HG03095 (cell line): ENCODE results near the gene PITRM1.

ENCODE experiments used
- ATAC-seq: cut with Tn5 transposase; IDR thresholded peaks from one replicate; pipeline ENCODE4 v1.9.1; 2021; ENCODE audit warnings: moderate library complexity; ENCODE audit not compliant: unreplicated experiment

PITRM1 gene

DNA sequence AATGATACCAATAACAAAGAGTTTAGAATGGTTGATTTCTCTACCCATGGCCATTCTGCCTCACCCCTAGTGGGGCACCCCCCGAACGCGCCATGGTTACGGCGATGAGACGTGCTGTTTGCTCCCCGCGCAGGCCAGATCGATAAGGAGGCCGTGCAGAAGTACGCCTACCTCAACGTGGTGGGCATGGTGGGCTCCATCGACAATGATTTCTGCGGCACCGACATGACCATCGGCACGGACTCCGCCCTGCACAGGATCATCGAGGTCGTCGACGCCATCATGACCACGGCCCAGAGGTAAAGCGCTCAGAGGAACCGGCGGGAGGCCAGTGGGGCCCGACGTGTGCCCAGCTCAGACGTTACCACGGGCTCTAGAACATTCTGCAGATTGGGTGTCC, 68.9 kb downstream of the PITRM1 start:
- no peak for ATAC-seq

DNA sequence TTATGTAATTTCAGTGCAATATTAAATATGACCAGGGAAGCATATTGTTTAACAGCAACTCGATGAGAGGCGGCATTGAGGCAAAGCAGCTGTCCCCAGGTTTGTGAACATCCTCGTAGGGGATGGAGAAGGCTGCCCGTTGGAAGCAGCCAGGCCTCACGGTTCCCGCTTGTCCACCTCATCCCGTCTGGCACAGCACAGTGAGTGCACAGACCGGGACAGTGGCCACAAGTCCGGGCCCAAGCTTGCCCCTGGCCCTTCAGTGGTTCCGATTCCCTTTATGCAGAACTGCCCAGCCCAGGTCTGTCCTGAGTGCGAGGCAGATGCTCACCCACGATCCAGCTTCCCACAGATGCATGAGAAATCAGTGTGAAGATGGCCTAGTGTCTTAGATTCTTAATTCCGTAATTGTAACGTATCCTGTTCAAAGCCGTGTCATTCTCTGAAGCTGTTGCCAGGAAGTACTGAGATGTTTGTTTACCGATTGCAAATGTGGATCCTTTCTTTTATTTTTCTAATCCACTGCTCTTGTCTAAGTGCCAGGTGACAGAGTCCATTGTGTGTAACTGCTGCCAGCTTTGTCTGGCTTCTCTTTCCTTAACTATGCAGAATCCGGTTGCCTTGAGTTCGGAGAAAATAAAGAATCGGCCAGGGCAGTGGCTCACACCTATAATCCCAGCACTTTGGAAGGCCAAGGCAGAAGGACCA, 69.7 kb downstream of the PITRM1 start:
- no peak for ATAC-seq

DNA sequence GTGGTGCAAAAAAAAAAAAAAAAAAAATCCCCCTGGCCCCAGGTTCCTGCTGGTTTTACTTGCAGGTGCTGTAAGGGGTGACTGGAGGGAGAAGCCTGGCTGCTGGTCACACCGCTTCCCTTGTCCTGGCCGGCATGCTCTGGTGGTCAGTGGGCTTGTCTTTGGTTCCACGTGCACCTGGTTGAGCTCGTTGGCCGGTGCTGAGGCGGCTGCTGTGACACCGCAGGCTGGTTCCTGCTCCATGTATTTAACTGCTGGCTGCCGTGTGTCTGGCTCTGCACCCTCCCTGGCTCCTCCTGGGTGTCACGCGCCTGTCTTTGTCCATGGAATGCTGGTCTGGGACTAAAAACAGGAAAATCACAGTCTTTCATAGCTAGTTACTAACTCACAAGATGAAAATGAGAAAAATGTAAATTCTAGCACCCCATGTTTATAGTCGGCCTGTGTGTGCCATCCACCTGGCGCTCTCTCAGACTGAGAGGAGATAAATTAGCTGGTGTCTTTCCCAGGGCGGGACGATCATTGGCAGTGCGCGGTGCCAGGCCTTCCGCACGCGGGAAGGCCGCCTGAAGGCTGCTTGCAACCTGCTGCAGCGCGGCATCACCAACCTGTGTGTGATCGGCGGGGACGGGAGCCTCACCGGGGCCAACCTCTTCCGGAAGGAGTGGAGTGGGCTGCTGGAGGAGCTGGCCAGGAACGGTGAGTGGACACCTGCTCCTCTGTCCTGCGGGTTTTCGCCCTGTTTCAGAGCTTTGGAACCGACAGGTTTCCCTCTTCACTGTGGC, 71.5 kb downstream of the PITRM1 start:
- no peak for ATAC-seq

DNA sequence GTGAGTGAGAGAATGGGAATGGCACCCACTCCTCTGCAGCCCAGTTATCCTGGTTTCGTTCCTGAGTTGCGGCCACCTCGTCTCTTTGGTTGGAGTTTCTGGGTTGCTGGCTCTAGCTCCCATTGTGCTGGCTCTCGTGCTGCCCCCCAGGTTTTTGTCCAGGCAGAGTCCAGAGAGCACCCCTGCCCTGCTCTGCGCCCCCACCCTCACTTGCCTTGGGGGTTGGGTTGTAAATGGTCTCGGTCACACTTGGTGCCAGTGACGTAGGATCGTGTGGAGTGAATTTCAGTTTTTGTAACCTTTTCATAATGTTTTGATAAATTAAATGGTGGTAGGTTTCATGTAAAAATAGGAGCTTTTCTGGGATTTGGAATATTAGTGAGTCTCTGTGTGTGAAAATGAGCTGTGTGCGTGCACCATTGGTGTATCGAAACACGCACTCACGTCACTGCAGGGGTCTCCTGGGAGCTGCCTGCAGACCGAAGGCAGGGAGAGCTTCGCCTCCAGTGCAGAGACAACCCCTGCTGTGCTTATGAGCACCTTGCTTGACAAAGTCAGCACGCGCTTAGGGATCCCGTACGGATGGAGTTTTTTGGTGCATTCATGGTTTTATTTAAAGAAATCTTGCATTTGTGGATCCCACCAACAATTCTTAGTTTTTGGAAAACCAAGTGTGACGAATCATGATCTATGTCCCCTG, 72.3 kb downstream of the PITRM1 start:
- ATAC-seq, result no peak

DNA sequence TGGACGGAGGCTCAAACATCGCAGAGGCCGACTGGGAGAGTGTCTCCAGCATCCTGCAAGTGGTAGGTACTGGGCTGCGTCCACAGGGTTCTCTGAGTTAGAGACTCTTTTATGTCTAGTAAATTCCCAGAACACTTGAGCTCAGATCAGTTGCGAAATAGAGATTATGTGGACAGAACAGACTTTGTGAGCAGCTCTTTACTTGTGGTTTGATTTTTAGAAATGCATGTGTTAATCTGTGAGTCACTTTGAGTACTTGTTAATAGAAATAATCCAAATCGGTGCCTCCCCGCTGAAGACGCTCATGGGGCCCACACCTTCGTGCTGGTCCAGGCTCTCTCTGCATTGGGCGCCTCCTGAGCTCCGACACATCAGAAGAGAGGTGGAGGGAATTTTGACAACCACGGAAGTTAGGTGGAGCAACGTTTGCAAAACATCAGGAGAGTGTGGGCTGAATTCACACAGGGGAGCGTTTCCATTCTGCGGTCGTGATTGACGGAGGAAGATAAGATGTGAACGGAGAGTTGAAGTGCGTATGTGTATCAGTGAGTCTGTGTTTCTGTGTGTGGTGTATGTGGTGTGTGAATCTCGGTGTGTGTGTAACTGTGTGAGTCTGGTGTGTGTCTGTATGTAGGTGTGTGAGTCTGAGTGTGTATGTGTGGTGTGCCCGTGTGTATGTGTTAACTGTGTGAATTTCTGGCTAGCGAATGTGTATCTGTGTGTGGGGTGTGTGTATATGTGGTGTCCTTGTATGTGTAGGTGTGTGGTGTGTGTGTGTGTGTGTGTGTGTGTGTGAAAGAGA, 73.1 kb downstream of the PITRM1 start:
- no peak for ATAC-seq

DNA sequence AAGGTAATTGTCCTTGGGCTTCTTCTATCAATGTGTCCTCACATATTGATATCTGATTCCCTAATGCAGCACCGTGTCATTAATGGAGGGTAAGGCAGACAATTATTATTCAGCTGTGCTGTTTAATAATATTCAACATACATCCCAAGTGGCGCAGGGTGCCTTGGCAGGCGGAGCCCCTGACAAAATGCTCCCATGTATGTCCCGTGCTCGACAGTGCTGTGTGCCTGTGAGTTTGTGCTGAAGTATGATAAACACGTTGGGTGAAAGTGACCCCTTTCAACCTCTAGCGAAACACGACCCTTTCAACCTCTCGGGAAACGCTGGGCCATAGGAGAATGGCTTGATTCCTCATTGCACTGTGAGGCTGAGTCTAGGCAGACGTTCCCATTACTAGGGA, 73.9 kb downstream of the PITRM1 start:
- ATAC-seq, result no peak

DNA sequence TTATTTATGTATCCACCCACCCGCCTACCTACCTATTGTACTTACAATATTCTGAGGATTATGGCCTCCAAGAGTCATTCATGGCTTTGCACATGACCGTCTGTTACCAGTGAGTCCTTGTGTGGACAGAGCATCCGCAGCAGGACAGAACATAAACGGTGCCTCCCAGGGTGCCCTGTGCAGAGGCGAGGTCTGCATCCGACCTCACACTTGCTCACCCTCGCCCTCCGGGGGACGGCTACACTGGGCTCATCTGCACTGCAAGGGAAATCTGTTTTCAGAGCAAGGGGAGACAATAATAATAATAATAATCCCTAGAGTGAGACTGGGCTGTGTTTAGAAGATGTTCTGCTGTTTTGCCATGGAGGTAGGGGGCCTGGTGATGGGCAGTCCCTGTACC, 75.4 kb downstream of the PITRM1 start:
- ATAC-seq, result no peak

DNA sequence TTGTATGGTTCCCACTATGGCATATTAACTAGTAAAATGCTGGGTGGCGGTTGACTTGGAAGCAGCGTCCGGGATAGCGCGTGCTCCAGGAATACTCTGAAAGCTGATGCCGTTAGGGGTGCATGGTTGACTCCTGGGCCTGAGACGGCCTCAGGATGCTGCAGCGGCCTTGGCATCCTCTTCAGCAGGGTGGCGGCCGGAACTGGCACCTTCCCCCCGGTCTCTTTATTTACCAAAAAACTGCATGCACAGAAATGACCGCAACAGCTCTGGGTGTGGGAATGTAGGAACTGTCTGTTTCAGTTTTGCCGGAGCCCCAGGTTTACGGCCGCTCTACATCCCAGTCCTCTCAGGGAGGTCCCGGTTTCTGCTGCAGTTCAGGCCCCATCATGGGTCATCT, 76.4 kb downstream of the PITRM1 start:
- ATAC-seq, result no peak

DNA sequence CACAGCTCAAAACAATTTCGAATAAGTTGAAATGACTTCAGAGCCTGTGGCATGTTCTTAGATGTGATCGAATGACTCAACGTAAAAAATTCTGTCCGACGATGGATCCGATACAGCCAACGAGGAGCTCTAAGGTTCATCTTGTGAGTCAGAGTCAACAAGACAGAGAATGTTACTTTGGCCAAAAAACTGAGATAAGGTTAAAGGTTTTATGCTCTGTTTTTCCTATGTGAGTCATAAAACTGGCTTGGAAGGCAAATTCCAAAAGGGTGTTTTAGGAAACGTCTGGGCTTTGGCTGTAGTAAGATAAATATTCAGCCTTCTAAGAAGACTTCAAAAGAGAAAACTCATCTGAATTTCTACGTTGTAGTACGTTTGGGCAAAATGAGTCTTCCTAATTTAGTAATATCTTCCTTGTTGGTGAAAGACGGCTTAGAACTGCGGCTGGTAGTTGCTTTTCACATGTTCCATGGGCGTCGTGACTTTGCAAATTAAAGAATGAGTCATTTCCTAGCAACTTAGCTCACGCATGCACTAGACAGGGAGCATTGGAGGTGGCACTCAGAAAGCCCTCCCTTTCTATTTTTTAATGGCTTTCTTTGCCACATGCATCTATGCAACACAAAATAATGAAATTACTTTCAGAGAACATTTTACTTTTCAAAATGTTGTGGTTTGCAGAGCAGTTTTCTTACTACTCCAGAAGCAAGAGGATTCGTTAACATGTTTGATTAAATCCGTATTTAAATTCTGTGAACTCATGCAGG, 77.0 kb downstream of the PITRM1 start:
- ATAC-seq, result peak; percentile 70

DNA sequence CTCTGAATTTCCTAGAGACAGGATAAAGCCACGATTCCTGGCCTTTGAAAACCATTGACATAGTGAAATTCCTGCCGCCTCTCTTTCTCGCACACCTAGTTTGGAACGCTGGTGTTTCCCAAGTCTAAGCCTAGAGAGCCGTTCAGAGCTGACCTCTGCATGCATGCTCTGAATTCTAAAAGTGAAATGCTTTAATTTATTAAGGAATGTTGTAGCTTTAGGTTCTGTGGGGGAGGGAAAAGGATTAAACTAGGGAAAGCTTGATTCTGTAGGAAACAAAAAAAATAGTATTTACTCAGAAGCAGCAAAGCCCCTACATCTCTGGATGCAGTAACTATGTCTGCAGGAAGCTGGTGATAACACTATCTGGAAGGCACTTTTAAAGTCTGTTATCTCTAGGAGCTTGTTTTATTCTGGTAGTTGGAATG, 78.0 kb downstream of the PITRM1 start:
- no peak for ATAC-seq

DNA sequence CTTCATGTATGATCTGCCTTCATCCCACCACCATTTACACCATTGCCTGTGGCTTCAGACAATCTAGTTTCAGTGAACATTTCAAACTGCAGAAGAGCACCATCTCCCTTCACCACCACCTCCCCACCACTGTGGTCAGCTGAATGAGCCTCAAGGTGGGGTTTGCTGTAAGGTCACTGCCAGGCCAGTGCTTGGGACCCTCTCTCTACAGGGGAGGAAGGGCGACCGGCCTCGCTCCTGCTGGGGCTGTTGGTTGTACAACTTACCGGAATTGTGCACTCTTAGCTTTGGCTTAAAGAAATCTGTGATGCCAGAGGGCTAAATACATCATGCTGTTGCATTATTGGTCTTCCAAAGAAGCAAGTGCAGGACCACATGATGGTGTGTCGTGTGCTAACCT, 78.6 kb downstream of the PITRM1 start:
- ATAC-seq, result no peak

DNA sequence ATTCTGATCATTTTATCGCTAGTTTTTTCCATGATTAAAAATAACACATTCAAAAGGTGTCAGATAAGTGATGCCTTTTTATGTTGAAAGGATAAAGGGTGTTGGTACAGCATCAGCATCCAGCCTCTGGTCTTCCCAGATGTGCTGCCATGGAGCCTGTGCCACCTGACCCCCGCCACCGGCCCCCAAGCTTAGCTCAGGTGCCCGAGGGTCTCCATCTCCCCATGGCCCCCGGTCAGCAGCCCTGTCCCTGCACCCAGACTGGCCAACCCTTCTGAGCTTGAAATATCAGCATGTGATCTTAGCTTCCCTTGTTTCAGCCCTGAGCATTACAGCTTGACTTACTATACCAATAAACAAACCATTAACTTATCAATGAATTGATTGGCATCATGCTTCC, 80.7 kb downstream of the PITRM1 start:
- no peak for ATAC-seq

DNA sequence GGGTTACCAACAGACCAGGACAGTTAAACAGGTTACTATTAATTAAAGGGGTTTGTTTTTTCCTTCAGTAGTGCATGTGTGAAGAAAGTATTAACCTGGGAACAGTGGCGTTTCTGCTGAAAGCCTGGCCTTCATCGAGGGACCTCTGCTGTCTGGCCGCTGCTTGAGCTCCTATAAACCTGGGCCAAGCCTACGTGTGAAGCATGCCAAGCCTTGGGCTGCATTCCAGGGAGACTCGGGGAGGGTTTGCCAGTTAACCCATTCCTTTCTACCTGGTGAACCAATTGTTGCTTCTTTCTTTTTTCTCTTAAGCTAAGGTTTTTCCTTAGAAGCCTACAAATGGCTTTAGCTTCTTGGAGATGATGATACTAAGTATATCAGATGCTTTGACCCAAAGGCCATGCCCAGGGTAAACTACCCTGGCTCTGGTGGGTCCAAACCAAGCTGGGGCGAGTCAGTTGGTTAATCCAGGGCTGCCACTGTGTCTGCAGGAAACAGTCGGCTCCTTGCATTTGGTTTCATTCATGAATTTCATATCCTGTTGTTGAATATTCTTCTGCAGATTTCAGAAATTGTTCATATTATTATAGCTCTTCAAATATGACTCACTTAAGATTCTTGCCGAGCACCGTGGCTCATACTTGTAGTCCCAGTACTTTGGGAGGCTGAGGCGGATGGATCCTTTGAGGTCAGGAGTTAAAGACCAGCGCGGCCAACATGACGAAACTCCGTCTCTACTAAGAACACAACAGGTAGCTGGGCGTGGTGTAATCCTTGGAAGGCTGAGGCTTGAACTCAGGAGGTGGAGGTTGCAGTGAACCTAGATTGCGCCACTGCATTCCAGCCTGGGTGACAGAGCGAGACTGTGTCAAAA, 81.4 kb downstream of the PITRM1 start:
- no peak for ATAC-seq

DNA sequence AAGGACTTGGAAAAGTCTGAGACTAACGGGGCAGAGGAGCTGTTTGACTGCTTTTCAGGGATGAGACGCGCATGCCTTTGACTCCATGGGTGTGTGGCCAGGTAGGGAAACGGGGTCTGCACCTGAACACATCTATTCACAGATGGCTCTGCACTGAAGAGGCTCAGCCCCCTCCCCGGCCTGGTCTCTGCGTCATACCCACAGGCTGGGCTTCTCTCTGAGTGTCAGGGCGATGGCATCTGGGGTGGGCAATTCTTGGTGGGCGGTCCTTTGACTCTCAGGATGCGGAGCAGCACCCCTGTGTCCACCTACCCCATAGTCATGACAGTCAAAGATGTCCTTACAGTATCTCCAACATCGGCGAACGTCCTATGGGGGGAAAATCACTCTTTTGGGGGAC, 82.2 kb downstream of the PITRM1 start:
- no peak for ATAC-seq
